ENCODE measurements around the gene ASS1.

The ASS1 gene

GRCh38 chr9:130458027-130458803 lies 13.5 kb downstream of the ASS1 start:
- DNase-seq = no peak

GRCh38 chr9:130458804-130459067 lies 14.0 kb downstream of the ASS1 start:
- no peak for DNase-seq

GRCh38 chr9:130459151-130459550 lies 14.4 kb downstream of the ASS1 start:
- DNase-seq = no peak

- DNase-seq = no peak
Observed at GRCh38 chr9:130459941-130460669, 15.3 kb downstream of the ASS1 start.

- no peak for DNase-seq
Observed at GRCh38 chr9:130461218-130461630, 16.5 kb downstream of the ASS1 start.

- no peak for DNase-seq
Observed at GRCh38 chr9:130461731-130462130, 17.0 kb downstream of the ASS1 start.

GRCh38 chr9:130462685-130463540 lies 18.2 kb downstream of the ASS1 start:
- no peak for DNase-seq

- DNase-seq = no peak
Observed at GRCh38 chr9:130463763-130464745, 19.3 kb downstream of the ASS1 start.

GRCh38 chr9:130465383-130466096 lies 20.8 kb downstream of the ASS1 start:
- DNase-seq = no peak

- no peak for DNase-seq
Observed at GRCh38 chr9:130466537-130467217, 21.9 kb downstream of the ASS1 start.

GRCh38 chr9:130467316-130467715 lies 22.6 kb downstream of the ASS1 start:
- no peak for DNase-seq

- no peak for DNase-seq
Observed at GRCh38 chr9:130468566-130468965, 23.8 kb downstream of the ASS1 start.

- no peak for DNase-seq
Observed at GRCh38 chr9:130470269-130470668, 25.5 kb downstream of the ASS1 start.

- no peak for DNase-seq
Observed at GRCh38 chr9:130470950-130471349, 26.2 kb downstream of the ASS1 start.

- DNase-seq = no peak
Observed at GRCh38 chr9:130471411-130472183, 26.8 kb downstream of the ASS1 start.

- no peak for DNase-seq
Observed at GRCh38 chr9:130472184-130472705, 27.5 kb downstream of the ASS1 start.

GRCh38 chr9:130473009-130473408 lies 28.2 kb downstream of the ASS1 start:
- no peak for DNase-seq

- no peak for DNase-seq
Observed at GRCh38 chr9:130473566-130473965, 28.8 kb downstream of the ASS1 start.

GRCh38 chr9:130474106-130474505 lies 29.3 kb downstream of the ASS1 start:
- DNase-seq = no peak

- no peak for DNase-seq
Observed at GRCh38 chr9:130476151-130476730, 31.5 kb downstream of the ASS1 start.

Data from cortex of kidney (tissue), 1 donor.